ENCODE results near the gene NDUFS5.

The NDUFS5 gene

GRCh38 chr1:39026866-39027507 lies 837 bp downstream of the NDUFS5 start (continued):
- no peak for TF ChIP-seq PRDM2 (tag by site-specific recombination; IDR thresholded peaks at IDR 0.05; ENCODE audit: borderline replicate concordance)

GRCh38 chr1:39034114-39034654 lies 8.0 kb downstream of the NDUFS5 start:
- ChIA-PET POLR2A (interaction anchor here (1.5 kb wide), 1 partner anchor 8 kb away, joined by 6 read pairs; the partner anchor contains the start of gene NDUFS5), CTCF (no interaction called here)
- TF ChIP-seq REPIN1 (tag by site-specific recombination; IDR thresholded peaks at IDR 0.05; ENCODE audit: low read depth) (no peak), ZNF184 (tag by site-specific recombination; IDR thresholded peaks at IDR 0.05) (no peak), ZNF580 (tag by site-specific recombination; IDR thresholded peaks at IDR 0.05) (no peak), PRDM6 (tag by site-specific recombination; IDR thresholded peaks at IDR 0.05) (no peak), INSM2 (tag by site-specific recombination; IDR thresholded peaks at IDR 0.05) (no peak), ZNF645 (tag by site-specific recombination; IDR thresholded peaks at IDR 0.05) (no peak)
- Histone ChIP-seq H3K36me3 (ENCODE audit: control insufficient read depth in 2 of 2, insufficient read depth in 1 of 2, low read length in 2 of 2) (peaks cover 55 to 79% of the 10 kb centered on the region in 2 experiments), H3K4me3 (ENCODE audit: low read depth, low read length) (no peak overlapping the region), H3K9me3 (ENCODE audit: control insufficient read depth, insufficient read depth, low read depth, low read length) (no peaks in the 10 kb centered on the region), H3K27ac (ENCODE audit: extremely low read depth, low read depth, low read length) (no peak overlapping the region), H3K4me1 (ENCODE audit: control insufficient read depth, insufficient read depth, low read length) (no peaks in the 10 kb centered on the region)

- no peak overlapping the region for H3K4me3 ChIP-seq (ENCODE audit: low read depth, low read length)
- no peaks in the 10 kb centered on the region for H3K9me3 ChIP-seq (ENCODE audit: control insufficient read depth, insufficient read depth, low read depth, low read length)
- ChIA-PET POLR2A (interaction anchor here (1.9 kb wide), 1 partner anchor 10 kb away, joined by 7 read pairs; the partner anchor contains the start of gene NDUFS5), CTCF (no interaction called here)
- no peaks in the 10 kb centered on the region for H3K4me1 ChIP-seq (ENCODE audit: control insufficient read depth, insufficient read depth, low read length)
- no peak overlapping the region for H3K27ac ChIP-seq (ENCODE audit: extremely low read depth, low read depth, low read length)
- peaks cover 40 to 55% of the 10 kb centered on the region in 2 experiments for H3K36me3 ChIP-seq (ENCODE audit: control insufficient read depth in 2 of 2, insufficient read depth in 1 of 2, low read length in 2 of 2)
- no peak for TF ChIP-seq ZNF692 (tag by site-specific recombination; IDR thresholded peaks at IDR 0.05)
- no peak for TF ChIP-seq ZNF433 (tag by site-specific recombination; IDR thresholded peaks at IDR 0.05; ENCODE audit: low read depth)
- no peak for TF ChIP-seq ZNF37A (tag by site-specific recombination; IDR thresholded peaks at IDR 0.05)
- TF ChIP-seq ZNF24 (tag by site-specific recombination; IDR thresholded peaks at IDR 0.05) = no peak
- TF ChIP-seq SP7 (tag by site-specific recombination; IDR thresholded peaks at IDR 0.05) = no peak
- no peak for TF ChIP-seq SCRT1 (tag by site-specific recombination; IDR thresholded peaks at IDR 0.05; ENCODE audit: borderline replicate concordance)
- TF ChIP-seq ZNF221 (tag by site-specific recombination; IDR thresholded peaks at IDR 0.05; ENCODE audit: borderline replicate concordance) = no peak
- TF ChIP-seq ZNF335 (tag by site-specific recombination; conservative IDR thresholded peaks at IDR 0.05) = no peak
- no peak for TF ChIP-seq ZNF324 (tag by site-specific recombination; IDR thresholded peaks at IDR 0.05)
Measured at GRCh38 chr1:39036678-39037077, 10.5 kb downstream of the NDUFS5 start.
